HepG2 (cell line): Measurements from ENCODE around the gene SECTM1. TPM values are rescaled to one million over a fixed set of nuclear protein-coding genes. Genes with fewer than 3 reads are reported as not detected.

Experiments used
- ATAC-seq: fragments of 200-7000 bp; cut with Tn5 transposase; 3 replicates; pipeline ENCODE4 v1.9.1; 2020; ENCODE audit warnings: mild to moderate bottlenecking, moderate library complexity
- BruUV-seq: library from RNA; stranded (reverse); fragments of 400-500 nt; replicated peaks from 2 replicates; lab custom pipeline; 2021; lab: Mats Ljungman, UMichigan
- CTCF ChIA-PET: fragments of 300-600 bp; formaldehyde crosslinking; extraction: SDS; loops from one replicate; lab custom pipeline; 2021; ENCODE audit warnings: low total read pairs, inconsistent platforms, low intra/inter-chr PET ratio; lab: Yijun Ruan, JAX
- POLR2A ChIA-PET: fragments of 350-600 bp; sonication (Branson Sonifier 250); formaldehyde crosslinking; loops from one replicate; lab custom pipeline; 2020; ENCODE audit warnings: antibody characterized with exemption, inconsistent platforms; lab: Yijun Ruan, JAX
- DNase-seq: peaks from one replicate; pipeline ENCODE4 v3.0.0-alpha.2; 2015; ENCODE audit warnings: low spot score
- FAIRE-seq: peaks from 3 replicates; lab custom pipeline; 2011; peaks lifted over from hg19 to GRCh38; lab: Jason Lieb, UNC
- H2AFZ ChIP-seq: one replicate; pipeline ENCODE4 v1.6.1; 2011; ENCODE audit warnings: low read length, inconsistent platforms
- H3K27ac ChIP-seq: fragments of 300-600 bp; 3 replicates; pipeline ENCODE4 v1.8.0; 2011; ENCODE audit warnings: mixed run types, mild to moderate bottlenecking, mixed read lengths, low read length, inconsistent platforms; ENCODE audit not compliant: insufficient read depth; ENCODE audit errors: extremely low read length
- H3K27me3 ChIP-seq, 2 experiments: fragments of 200-600 bp in 1 of 2; 2 replicates in 1 of 2; 3 replicates in 1 of 2; pipeline versions ENCODE4 v1.6.0 to v1.8.0; 2011; ENCODE audit warnings: low read length in 2 of 2, mild to moderate bottlenecking in 2 of 2, moderate library complexity in 2 of 2, inconsistent platforms in 1 of 2; ENCODE audit not compliant: insufficient read depth in 2 of 2, control insufficient read depth in 1 of 2
- H3K36me3 ChIP-seq, 2 experiments: fragments of 200-600 bp in 1 of 2; replicated peaks in 1 of 2; 2 replicates in 1 of 2; 3 replicates in 1 of 2; pipeline versions ENCODE4 v1.5.1 to v1.8.0; 2011; ENCODE audit warnings: low read length in 2 of 2, inconsistent platforms in 1 of 2; ENCODE audit not compliant: insufficient read depth in 2 of 2, control insufficient read depth in 1 of 2
- H3K4me1 ChIP-seq: 2 replicates; pipeline ENCODE4 v1.5.1; 2012; ENCODE audit warnings: low read length, inconsistent platforms; ENCODE audit not compliant: insufficient read depth
- H3K4me2 ChIP-seq: 2 replicates; pipeline ENCODE4 v1.6.0; 2011; ENCODE audit warnings: low read depth, low read length, inconsistent platforms
- H3K4me3 ChIP-seq, 3 experiments: fragments of 200-600 bp in 1 of 3; sonication (generic), shearing (Covaris generic) in 1 of 3; replicated peaks in 1 of 3; 2 replicates each; pipeline ENCODE4 v1.5.1; 2011 to 2016; ENCODE audit warnings: low read length in 3 of 3, inconsistent platforms in 2 of 3, low read depth in 2 of 3, mild to moderate bottlenecking in 2 of 3, control low read depth in 1 of 3, mixed read lengths in 1 of 3; ENCODE audit not compliant: insufficient read depth in 1 of 3
- H3K79me2 ChIP-seq: one replicate; pipeline ENCODE4 v1.6.1; 2011; ENCODE audit warnings: low read length, inconsistent platforms; ENCODE audit not compliant: insufficient read depth
- H3K9ac ChIP-seq: 2 replicates; pipeline ENCODE4 v1.6.0; 2011; ENCODE audit warnings: mild to moderate bottlenecking, low read depth, low read length, inconsistent platforms; ENCODE audit not compliant: insufficient read depth
- H3K9me3 ChIP-seq: 2 replicates; pipeline ENCODE4 v1.5.1; 2012; ENCODE audit warnings: mild to moderate bottlenecking, low read length
- H4K20me1 ChIP-seq: 2 replicates; pipeline ENCODE4 v1.6.0; 2011; ENCODE audit warnings: inconsistent platforms, mild to moderate bottlenecking, low read length, moderate library complexity; ENCODE audit not compliant: insufficient read depth
- GATA4 ChIP-seq: sonication (generic); IDR thresholded peaks from 2 replicates; pipeline ENCODE4 v1.6.1; 2016; ENCODE audit warnings: antibody characterized with exemption, low read depth, borderline replicate concordance
- HOMEZ ChIP-seq: IDR thresholded peaks from 2 replicates; pipeline ENCODE4 v1.6.1; 2016; ENCODE audit warnings: low read depth
- KDM5A ChIP-seq: fragments of 200-600 bp; sonication (generic); IDR thresholded peaks from 2 replicates; pipeline ENCODE4 v1.7.0; 2018; ENCODE audit warnings: antibody characterized with exemption, mild to moderate bottlenecking, low read length, borderline replicate concordance
- POLR2AphosphoS5 ChIP-seq: IDR thresholded peaks from 2 replicates; pipeline ENCODE4 v1.6.1; 2012; ENCODE audit warnings: low read depth, low read length
- RORA ChIP-seq: sonication (generic); formaldehyde crosslinking; IDR thresholded peaks from 2 replicates; pipeline ENCODE4 v1.5.0; 2020; ENCODE audit warnings: mild to moderate bottlenecking, missing genetic modification reagents, moderate library complexity
- SNAI1 ChIP-seq: sonication (generic); formaldehyde crosslinking; IDR thresholded peaks from 2 replicates; pipeline ENCODE4 v1.5.0; 2020; ENCODE audit warnings: mild to moderate bottlenecking, missing genetic modification reagents, borderline replicate concordance
- SOX13 ChIP-seq, 3 experiments: fragments of 450-650 bp in 1 of 3; sonication (generic) in 1 of 3; formaldehyde crosslinking in 1 of 3; IDR thresholded peaks in 2 of 3; conservative IDR thresholded peaks in 1 of 3; 2 replicates each; pipeline versions ENCODE4 v1.5.0 to v1.6.1; 2016 to 2020; ENCODE audit warnings: antibody characterized with exemption in 1 of 3, mild to moderate bottlenecking in 1 of 3, missing compliant biosample characterization in 1 of 3, missing genetic modification reagents in 1 of 3, moderate library complexity in 1 of 3
- SSRP1 ChIP-seq: IDR thresholded peaks from 2 replicates; pipeline ENCODE4 v1.6.1; 2016; ENCODE audit warnings: control low read depth
- TBX2 ChIP-seq: sonication (generic); formaldehyde crosslinking; IDR thresholded peaks from 2 replicates; pipeline ENCODE4 v1.5.0; 2020; ENCODE audit warnings: missing genetic modification reagents, mild to moderate bottlenecking, borderline replicate concordance
- U2AF1 ChIP-seq: fragments of 200-400 bp; formaldehyde crosslinking; optimal IDR thresholded peaks from 2 replicates; pipeline ENCODE3; 2017; ENCODE audit warnings: mild to moderate bottlenecking, low read depth, low read length
- ZNF160 ChIP-seq: sonication (generic); formaldehyde crosslinking; IDR thresholded peaks from 2 replicates; pipeline ENCODE4 v1.8.0; 2022; ENCODE audit warnings: mild to moderate bottlenecking, inconsistent platforms, missing genetic modification reagents
- ZNF333 ChIP-seq: sonication (generic); formaldehyde crosslinking; IDR thresholded peaks from 2 replicates; pipeline ENCODE4 v1.4.0; 2020; ENCODE audit warnings: mild to moderate bottlenecking, missing genetic modification reagents, borderline replicate concordance
- ZNF556 ChIP-seq: sonication (generic); formaldehyde crosslinking; IDR thresholded peaks from 2 replicates; pipeline ENCODE4 v1.4.0; 2020; ENCODE audit warnings: mild to moderate bottlenecking, missing genetic modification reagents, borderline replicate concordance
- ZNF563 ChIP-seq: sonication (generic); formaldehyde crosslinking; IDR thresholded peaks from 2 replicates; pipeline ENCODE4 v1.8.0; 2022; ENCODE audit warnings: mild to moderate bottlenecking, moderate library complexity, missing genetic modification reagents
- WGBS: methylation state at CpG from one replicate; pipeline ENCODE4 v1.1.6; 2017; ENCODE audit warnings: low lambda C conversion rate; 5-methylcytosine and 5-hydroxymethylcytosine counted together
- in situ Hi-C: cut with HindIII; loops from 2 replicates; pipeline ENCODE4 v1.10.0; 2017; ENCODE audit warnings: low pct_unique_long_range_greater_than_20kb; ENCODE audit not compliant: extremely low pct_ligation_motif_present
- intact Hi-C: fragments of 100-400 bp; cut with micrococcal nuclease; formaldehyde crosslinking; loops from one replicate; pipeline ENCODE4 v1.10.0; 2022; ENCODE audit not compliant: unreplicated experiment
- polyA plus RNA-seq, 8 experiments: library from polyadenylated mRNA; depleted of rRNA in 3 of 8; stranded (reverse) in 7 of 8; unstranded in 1 of 8; fragments of >200 nt; fragmentation: Illumina TruSeq in 4 of 8; extraction: Trizol in 4 of 8; gene quantifications; 2 replicates each; pipeline versions ENCODE4 v1.2.1 to v1.2.3, GENCODE V29; 2011 to 2016; ENCODE audit warnings: low read depth in 4 of 8, missing spikeins in 1 of 8, mixed read lengths in 1 of 8; ENCODE audit not compliant: insufficient read depth in 1 of 8
- total RNA-seq, 5 experiments: library from RNA; depleted of rRNA; stranded (reverse); fragments of >200 nt; fragmentation: Illumina TruSeq; extraction: Trizol; gene quantifications; 2 replicates each; pipeline ENCODE4 v1.2.3, GENCODE V29; 2016; ENCODE audit warnings: low read depth in 1 of 5
- TF ChIP-seq, protein P1 (sequence below): sonication (generic); formaldehyde crosslinking; IDR thresholded peaks from 2 replicates; pipeline ENCODE4 v1.8.0; 2022; ENCODE audit warnings: missing genetic modification reagents, mild to moderate bottlenecking, moderate library complexity, borderline replicate concordance
- TF ChIP-seq, protein P2 (sequence below): sonication (generic); formaldehyde crosslinking; IDR thresholded peaks from 2 replicates; pipeline ENCODE4 v1.8.1; 2022; ENCODE audit warnings: mild to moderate bottlenecking, missing genetic modification reagents
- TF ChIP-seq, protein P3 (sequence below): IDR thresholded peaks from 2 replicates; pipeline ENCODE4 v1.6.1; 2018; ENCODE audit warnings: missing genetic modification reagents, mild to moderate bottlenecking, missing compliant biosample characterization

SECTM1 gene
- total and polyA plus RNA-seq, 2 of the 13 experiments (the other 11 are each of a cell fraction or from before 2014, with no cell fraction given), result 3.5 to 5.3 TPM

DNA sequence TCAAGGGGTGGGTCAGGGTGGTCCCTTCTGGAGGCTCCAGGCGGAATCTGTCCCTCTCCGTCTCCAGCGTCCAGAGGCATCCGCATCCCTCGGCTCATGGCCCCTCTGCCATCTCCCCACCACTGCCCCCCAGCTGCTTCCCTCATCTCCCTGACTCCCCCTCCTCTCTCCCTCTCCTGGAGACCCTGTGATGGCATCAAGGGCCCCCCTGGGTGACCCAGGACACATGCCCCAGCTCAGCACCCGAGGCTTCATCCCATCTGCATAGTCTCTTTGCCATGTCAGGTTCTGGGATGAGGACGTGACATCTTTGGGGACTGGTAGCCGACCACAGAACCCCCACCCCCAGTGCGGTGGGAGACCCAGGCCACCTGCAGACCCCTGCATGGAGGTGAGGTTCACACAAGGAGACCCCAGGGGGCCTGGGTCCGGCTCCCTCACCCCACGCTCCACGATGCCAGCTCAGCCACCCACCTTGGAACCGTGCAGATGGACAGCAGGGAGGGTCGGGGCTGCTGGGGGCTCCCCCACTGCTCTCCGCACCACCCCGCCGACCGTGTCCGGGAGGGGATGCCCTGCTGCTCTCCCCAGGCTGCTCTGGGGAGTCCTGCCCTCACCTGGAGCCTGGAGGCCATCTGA lies 3.8 kb downstream of the SECTM1 start:
- Histone ChIP-seq H2AFZ (no peak overlapping the region), H3K36me3 (no peaks in the 10 kb centered on the region), H3K4me1 (peaks cover 90% of the 10 kb centered on the region), H3K9ac (peak overlapping the region; percentile 64), H3K4me3 (peak overlapping the region in 2 of 3 experiments; percentile 36 to 58; a peak in 4 of 6 replicates), H3K79me2 (peaks cover 4% of the 10 kb centered on the region), H3K9me3 (no peaks in the 10 kb centered on the region), H3K27ac (peak overlapping the region; percentile 83), H4K20me1 (no peaks in the 10 kb centered on the region), H3K4me2 (peak overlapping the region; percentile 81), H3K27me3 (no peaks in the 10 kb centered on the region)
- ChIA-PET POLR2A (interaction anchor here (0.9 to 20.8 kb wide), 11 partner anchors 8 to 88 kb away, joined by 3 to 270 read pairs (median 8); partner anchors contain the start of genes CD7, HEXD and OGFOD3), CTCF (no interaction called here)
- 56% methylated on average over 11 of the region's 19 CpGs for WGBS
- DNase-seq (no peak), ATAC-seq (peak; percentile 0; the same call in 1 of the 3 replicates), FAIRE-seq (no peak)
- BruUV-seq, result no TSS peak
- intact Hi-C loops, result loop anchor here (10.0 kb wide), 1 partner anchor 185 kb away; the partner anchor contains the start of gene FOXK2
- in situ Hi-C loops, result no loop called here
- peak; percentile 20; the same call in 1 of the 2 replicates for TF ChIP-seq ZNF563 (CRISPR knock-in tag)
- TF ChIP-seq HOMEZ (CRISPR knock-in tag), result no peak
- no peak for TF ChIP-seq SNAI1 (CRISPR knock-in tag)
- TF ChIP-seq POLR2AphosphoS5, result no peak
- TF ChIP-seq RORA (CRISPR knock-in tag), result no peak
- TF ChIP-seq TBX2 (CRISPR knock-in tag), result no peak
- TF ChIP-seq GATA4, result no peak
- TF ChIP-seq ZNF333 (CRISPR knock-in tag), result 0 out of 2 replicates have a peak, but pooled peaks have one; percentile 35
- TF ChIP-seq U2AF1, result no peak
- TF ChIP-seq, protein P1, sequence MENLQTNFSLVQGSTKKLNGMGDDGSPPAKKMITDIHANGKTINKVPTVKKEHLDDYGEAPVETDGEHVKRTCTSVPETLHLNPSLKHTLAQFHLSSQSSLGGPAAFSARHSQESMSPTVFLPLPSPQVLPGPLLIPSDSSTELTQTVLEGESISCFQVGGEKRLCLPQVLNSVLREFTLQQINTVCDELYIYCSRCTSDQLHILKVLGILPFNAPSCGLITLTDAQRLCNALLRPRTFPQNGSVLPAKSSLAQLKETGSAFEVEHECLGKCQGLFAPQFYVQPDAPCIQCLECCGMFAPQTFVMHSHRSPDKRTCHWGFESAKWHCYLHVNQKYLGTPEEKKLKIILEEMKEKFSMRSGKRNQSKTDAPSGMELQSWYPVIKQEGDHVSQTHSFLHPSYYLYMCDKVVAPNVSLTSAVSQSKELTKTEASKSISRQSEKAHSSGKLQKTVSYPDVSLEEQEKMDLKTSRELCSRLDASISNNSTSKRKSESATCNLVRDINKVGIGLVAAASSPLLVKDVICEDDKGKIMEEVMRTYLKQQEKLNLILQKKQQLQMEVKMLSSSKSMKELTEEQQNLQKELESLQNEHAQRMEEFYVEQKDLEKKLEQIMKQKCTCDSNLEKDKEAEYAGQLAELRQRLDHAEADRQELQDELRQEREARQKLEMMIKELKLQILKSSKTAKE (CRISPR knock-in tag), result no peak
- TF ChIP-seq, protein P2, sequence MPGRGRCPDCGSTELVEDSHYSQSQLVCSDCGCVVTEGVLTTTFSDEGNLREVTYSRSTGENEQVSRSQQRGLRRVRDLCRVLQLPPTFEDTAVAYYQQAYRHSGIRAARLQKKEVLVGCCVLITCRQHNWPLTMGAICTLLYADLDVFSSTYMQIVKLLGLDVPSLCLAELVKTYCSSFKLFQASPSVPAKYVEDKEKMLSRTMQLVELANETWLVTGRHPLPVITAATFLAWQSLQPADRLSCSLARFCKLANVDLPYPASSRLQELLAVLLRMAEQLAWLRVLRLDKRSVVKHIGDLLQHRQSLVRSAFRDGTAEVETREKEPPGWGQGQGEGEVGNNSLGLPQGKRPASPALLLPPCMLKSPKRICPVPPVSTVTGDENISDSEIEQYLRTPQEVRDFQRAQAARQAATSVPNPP (CRISPR knock-in tag), result no peak
- TF ChIP-seq ZNF160 (CRISPR knock-in tag), result 0 out of 2 replicates have a peak, but pooled peaks have one; percentile 12
- TF ChIP-seq KDM5A, result no peak
- no peak for TF ChIP-seq ZNF556 (CRISPR knock-in tag)
- TF ChIP-seq, protein P3, sequence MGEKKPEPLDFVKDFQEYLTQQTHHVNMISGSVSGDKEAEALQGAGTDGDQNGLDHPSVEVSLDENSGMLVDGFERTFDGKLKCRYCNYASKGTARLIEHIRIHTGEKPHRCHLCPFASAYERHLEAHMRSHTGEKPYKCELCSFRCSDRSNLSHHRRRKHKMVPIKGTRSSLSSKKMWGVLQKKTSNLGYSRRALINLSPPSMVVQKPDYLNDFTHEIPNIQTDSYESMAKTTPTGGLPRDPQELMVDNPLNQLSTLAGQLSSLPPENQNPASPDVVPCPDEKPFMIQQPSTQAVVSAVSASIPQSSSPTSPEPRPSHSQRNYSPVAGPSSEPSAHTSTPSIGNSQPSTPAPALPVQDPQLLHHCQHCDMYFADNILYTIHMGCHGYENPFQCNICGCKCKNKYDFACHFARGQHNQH (CRISPR knock-in tag), result no peak
- no peak for TF ChIP-seq SSRP1 (CRISPR knock-in tag)
- TF ChIP-seq SOX13 (IDR thresholded peaks at IDR 0.05), result no peak
- TF ChIP-seq SOX13 (CRISPR knock-in tag; conservative IDR thresholded peaks at IDR 0.05 in 1 of 2, IDR thresholded peaks at IDR 0.05 in 1 of 2), result no peak
